GM18873 (cell line): ENCODE data around the gene NOTCH2.
"Not testable (repeated sequence)": the region's sequence is repeated elsewhere in the genome, so short reads cannot be mapped to it uniquely, and the experiment has no call there.

Experiments
- ATAC-seq: cut with Tn5 transposase; IDR thresholded peaks from one replicate; pipeline ENCODE4 v1.9.1; 2021; ENCODE audit warnings: mild to moderate bottlenecking, moderate library complexity, moderate number of reproducible peaks; ENCODE audit not compliant: unreplicated experiment, low FRiP score

Gene NOTCH2

DNA sequence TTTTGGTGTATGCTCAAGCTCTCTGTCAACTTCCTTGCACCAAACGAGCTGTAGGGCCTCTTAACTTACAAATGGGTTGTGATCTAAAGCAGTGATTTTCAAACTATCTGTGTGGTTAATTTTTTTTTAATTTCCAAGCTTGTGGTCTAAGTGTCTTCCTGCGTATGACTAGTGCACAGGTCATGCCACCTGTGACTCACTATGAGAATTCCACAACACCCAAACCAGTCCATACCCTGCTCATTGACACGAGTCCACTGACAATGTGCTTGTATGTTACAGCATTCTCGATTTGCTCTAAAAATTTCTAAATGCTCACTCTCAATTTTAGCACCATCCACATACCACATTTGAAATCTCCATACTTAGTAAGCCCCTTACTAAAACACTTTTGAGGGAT lies 18.5 kb upstream of the NOTCH2 start:
- not testable (repeated sequence) for ATAC-seq

DNA sequence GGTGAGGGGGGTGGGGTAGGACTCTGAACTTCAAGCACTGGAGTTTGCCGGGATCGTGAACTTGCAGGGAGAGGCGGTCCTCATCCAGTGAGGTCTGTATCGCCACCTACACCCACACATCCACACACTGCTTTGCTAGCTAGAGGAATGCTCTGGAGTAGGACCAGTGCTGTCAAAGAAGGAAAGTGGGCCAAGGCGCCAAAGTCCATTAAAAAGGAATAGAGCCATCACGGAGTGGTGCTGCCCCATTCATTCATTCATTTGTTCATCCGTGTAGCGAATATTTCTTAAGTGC lies 405 bp upstream of the NOTCH2 start:
- ATAC-seq = not testable (repeated sequence)

DNA sequence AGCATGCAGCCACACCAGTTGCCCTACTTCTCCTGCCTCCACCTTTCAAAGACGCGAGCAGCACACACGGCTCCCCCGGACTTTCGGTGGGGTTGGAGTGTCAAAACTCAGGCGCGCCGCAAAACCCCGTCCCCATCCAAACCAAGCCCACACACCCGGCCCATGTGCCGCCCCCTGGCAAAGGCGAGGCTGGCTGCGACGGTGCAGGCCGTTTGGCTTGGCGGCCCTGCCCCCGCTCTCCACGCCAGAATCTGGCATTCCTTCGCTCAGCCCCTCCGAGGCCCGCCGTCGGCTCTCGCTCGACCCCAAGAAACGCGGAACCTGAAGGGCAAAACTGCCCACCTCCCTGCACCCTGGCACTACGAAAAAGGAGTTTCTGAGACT lies 787 bp downstream of the NOTCH2 start:
- not testable (repeated sequence) for ATAC-seq

DNA sequence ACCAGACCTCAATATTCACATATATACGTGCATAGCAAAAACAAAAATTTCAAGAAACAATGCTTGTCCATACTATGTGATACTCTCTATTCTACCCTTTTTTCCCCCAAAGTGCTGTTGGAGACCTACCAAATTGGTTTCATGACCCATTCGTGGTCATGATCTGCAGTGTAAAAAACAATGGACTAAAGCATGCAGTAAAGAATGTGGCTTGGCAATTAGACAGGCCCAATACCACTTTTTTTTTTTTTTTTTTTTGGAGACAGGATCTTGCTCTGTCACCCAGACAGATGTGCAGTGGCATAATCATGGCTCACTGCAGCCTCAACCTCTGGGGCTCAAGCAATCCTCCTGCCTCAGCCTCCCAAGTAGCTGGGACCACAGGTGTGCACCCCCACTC lies 21.3 kb downstream of the NOTCH2 start:
- ATAC-seq = not testable (repeated sequence)

DNA sequence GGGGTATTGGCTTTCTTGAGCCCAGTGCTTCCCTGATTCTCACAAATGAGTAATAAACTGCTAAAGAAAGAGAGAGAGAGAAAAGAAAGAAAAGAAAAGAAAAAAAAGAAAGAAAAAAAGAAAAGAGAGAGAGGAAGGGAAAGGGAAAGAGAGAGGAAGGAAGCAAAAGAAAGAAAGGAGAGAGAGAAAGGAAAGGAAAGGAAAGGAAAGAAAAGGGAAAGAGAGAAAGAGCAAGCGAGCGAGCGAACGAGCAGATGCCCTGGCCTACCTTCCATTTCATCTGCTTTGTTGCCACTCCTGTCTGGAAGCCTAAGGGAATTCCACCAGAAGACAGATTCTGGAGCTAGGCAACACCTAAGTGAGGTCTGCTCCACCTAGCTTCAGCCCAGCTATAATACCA lies 27.7 kb downstream of the NOTCH2 start:
- ATAC-seq = not testable (repeated sequence)

DNA sequence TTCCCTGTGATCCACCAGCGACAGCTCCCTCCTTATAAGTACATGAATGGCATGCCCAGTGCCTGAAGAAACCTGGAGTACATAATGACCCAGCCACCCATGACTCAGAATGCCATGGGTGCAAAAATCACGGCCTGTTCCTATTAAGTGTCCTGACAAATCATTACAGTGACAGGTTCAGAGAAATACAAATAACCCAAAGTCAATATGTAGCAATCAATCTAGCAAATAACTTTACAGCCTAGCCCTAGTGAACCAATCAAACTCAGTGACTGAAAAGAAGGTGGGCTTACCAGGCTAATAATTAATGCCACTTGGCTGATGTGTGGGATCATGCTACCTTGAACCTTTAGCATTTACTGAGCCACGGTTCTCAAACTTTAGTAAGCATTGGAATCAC lies 37.2 kb downstream of the NOTCH2 start:
- not testable (repeated sequence) for ATAC-seq

DNA sequence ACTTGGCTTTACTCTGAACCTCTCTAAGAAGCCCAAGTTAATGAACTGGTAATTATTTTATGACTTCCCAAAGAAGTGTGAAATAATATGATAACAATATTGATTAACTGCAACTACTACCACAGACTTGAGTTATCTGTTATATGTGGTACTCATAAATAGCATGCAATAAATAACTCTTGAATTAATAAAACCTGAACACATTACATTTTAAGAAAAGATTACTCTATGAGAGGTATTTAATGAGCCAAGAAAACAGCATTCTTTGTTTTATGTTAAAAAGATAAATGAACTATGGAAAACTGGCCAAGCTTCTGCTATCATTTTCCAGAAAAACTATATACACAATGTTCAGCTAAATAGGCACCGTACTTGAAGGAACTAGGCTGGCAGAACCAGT lies 45.7 kb downstream of the NOTCH2 start:
- not testable (repeated sequence) for ATAC-seq

DNA sequence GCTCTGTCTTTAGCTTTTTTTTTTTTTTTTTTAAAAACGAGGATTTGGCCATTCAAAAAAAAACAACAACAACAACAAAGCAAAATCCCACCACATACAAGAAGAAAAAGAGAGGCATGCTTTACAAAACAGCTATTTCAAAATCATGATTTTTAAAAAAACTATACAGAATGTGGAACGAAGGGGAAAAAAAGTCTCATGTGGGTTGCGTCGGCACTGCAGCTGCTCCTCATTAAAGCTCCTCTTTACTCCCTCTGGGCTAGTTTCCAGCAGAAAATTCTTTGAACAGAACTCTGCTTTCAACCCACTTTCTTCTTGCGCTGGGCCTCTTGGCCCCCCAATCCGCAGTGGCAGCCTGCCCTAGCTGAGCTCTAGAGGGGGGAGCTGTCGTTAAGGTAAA lies 54.5 kb downstream of the NOTCH2 start:
- ATAC-seq = not testable (repeated sequence)

DNA sequence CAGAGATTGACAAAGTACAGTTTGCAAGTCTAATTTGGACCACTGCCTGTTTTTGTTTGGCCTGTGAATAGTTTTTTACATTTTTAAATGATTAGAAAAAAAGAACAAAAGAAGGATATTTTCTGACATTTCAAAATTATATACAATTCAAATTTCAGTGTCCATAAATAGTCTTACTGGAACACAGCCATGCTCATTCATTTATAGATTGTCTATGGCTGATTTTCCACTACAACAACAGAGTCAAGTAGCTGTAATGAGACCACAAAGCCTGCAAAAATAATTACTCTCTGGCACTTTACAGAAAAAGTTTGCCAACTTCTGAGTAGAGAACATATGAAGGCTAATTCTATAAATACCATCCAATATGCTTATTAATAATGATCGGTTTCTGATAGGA lies 61.1 kb downstream of the NOTCH2 start:
- ATAC-seq = not testable (repeated sequence)

DNA sequence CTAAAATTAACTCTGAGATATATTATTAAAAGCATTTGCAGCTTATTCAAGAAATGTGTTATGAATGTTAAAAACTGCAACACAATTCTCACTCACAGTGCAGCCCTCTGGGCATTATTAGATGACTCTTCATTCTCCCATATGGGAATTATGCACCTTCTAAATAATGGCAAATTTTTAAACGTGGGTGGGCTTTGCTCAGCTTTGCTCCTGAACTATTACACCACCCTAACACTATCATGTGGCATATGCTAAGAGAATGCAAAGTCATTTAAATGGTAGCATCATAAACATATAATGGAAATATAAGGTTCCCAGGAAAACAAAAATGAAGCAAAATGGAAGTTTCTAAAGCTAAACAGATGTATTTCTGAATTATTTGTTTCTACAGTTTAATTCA lies 61.6 kb downstream of the NOTCH2 start:
- not testable (repeated sequence) for ATAC-seq

DNA sequence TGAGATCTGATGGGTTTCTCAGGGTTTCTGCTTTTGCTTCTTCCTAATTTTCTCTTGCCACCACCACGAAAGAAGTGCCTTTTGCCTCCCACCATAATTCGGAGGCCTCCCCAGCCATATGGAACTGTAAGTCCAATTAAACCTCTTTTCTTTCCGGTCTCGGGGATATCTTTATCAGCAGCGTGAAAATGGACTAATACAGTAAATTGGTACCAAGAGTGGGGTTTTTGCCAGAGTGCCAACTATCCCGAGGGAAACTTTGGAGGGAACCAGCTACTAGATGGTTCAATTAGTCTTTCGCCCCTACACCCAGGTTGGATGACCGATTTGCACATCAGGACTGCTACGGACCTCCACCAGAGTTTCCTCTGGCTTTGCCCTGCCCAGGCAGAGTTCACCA lies 68.4 kb downstream of the NOTCH2 start:
- not testable (repeated sequence) for ATAC-seq

DNA sequence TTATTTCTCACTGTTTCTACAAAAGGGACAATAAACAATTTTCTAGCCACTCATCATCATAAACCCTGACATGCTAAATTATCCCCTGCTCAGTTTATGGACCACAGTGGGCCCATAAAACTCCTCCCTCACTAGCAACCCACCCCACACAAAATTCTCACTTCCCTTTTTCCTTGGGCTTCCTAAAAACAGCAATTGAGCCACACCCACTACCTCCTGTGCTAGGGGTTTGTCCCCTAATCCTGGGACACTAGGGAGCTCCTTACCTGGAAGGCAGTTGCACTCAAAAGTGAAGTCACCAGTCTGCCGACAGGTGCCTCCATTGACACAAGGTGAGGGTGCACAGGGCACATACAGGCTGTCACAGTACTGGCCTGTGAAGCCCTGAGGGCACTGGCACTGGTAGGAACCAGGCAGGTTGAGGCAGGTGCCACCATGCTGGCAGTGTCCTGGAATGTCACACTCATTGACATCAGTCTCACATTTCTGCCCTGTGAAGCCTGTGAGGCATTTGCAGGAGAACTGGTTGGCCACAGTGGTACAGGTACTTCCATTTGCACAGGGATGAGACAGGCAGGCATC lies 72.6 kb downstream of the NOTCH2 start:
- not testable (repeated sequence) for ATAC-seq

DNA sequence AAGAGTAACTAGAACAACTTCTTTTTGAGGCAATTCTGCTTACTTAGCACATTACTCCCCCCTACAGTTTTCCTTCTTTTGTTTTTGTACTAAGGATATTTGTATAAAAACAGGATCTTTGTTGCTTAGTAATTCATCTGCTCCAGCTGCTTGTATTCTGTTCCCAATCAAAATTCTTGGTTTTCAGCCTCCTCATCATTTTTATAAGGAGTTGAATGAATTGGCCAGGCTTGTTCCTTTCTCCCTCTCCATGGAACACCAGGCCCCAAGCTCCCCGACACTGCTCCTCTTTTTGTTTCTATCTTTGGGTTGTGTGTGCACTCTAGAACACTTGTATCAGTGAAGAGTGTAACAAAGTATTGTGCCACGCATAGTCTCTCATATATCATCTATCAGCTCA lies 73.5 kb downstream of the NOTCH2 start:
- ATAC-seq = not testable (repeated sequence)

DNA sequence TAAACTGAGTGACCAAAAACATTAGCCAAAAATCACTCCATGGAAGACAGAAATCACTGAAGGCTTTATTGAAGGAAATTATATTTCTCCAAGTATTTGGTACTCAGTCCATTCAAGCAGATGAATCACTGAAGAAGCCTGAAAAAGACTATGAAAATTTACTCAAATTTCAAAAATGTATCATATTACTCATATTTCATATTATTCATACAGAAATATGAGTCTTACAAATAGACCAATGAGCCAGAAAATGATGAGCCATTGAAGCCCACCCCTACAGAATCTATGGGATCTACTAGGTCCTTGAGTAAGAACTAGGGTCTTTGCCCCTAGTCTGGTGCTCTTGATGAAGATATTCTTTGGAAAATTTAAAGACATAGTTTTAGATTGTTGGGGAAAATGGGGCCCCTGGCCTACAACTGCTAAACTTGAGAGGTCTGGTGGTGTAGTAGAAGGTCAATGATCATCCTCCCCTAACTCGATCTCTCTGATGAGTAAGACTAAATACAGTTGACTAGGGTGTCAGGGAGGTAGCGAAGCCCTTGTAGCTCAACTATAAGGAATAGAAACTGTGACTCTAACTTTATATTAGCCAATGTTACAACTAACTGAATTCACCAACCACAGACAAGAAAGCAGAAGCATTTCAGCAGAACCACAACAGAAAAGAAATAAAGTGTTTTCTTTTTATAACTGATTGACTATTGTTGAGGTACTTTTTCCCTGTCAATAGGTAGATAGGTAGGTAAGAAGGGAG lies 81.0 kb downstream of the NOTCH2 start:
- ATAC-seq = no peak

DNA sequence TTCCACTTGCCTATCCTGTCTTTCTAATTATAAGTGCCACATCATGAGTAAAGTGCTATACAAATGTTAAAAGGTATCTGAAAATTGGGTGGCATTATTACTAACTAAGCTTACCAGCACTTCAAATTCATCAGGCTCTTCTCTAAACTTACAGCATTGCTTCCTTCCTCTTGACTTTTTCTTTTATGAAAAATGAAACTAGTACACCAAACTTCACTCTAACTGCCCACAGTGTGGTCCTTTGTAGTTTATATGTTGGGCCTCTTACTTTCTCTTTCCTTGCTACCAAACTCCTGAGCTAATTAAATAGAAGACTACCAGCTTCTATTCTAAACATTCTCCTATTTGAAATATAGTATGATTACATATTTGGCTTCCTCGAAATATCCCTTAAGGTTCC lies 81.8 kb downstream of the NOTCH2 start:
- ATAC-seq = no peak

DNA sequence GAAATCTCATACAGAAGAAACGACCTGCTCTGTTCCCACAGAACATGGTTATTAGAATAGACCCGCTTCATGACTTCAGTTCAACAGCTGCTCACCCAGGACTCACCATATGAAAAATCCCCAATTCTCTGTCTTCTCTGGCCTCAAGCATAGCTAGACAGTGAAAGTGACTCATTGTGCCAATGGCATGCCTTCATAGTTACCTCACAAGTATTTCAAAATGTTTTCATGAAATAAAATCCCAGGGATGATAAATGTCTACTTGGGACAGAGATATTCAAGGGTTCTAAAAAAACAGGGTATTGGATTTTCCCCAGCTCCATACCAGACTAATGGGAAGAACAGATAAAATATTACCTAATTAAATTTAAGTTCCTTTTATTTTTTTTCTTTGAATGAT lies 82.3 kb downstream of the NOTCH2 start:
- no peak for ATAC-seq

DNA sequence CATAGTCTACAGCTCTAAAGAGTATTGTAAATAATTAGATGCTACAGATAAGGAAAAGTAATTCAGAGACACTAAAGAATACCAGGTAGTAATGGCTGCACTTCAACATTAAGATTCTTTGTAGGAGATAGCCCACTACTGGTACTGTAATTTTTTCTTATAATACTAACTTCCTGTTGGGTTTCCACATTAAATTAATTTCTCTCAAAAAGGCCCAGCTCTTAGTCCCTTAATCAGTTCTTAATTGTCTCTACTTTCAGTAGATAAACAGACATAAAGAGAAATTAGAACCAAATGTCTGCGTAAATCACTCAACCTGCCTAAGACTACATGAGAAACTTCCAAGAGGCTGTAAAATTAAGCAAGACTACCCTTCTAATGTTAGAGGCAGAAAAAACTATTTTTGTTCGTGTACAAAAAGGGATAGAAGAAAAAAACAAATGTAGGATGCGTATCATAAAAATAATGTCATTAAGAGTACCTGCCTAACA lies 83.4 kb downstream of the NOTCH2 start:
- no peak for ATAC-seq

DNA sequence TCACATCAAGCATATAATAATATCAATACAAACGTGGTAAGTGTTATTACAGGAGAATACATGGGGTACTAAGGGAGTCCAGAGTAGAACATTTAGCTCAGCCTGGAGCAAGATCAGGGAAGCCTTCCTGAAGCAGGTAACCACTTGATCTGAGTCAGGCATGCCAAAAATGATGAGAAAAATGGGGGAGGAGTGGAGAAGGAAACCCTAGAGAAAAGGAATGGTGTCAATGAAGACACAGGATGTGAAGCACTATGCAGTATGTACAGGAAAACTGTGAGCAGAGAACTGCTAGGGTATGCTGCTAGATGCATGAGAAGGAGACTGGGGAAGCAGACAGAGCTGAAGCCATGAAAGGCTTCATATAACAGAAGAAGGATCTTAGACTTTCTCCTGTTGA lies 84.7 kb downstream of the NOTCH2 start:
- ATAC-seq = no peak

DNA sequence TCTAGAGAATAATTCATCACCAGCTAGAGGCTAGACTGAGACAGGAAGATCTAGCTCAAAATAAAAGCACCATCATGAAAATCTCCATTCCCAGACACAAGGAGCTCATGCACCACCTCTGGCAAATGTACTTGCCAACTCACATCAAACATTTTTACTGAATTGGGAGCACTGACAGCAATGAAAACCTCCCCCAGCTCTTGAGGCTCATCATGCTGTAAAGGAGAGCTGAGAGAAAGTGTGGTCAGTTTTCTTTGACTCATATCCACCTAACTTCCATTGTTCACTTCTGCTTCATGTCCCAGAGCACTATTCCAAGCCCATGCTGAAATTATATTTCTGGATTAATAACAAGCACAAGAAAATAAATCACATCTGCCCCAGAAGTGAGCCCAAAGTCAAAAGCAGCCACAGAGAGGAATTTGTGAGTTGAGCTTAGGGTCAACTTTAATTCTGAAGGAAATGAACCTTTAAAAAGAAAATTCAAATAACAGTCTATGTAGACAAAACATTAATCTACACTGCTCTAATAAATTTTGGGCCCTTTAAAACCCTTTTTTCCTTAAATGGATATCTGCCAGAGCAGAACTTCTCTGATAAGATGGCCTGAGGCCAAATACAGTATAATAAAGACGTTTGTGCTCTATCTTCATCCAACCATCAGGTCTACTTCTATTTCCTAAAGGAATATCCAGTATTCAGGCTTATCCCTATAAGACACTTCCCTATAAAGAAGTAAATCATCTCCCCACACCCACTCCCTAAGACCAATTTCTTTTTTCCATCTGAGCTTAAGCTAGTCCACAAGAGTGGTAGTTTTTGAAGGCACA lies 87.3 kb downstream of the NOTCH2 start:
- no peak for ATAC-seq

DNA sequence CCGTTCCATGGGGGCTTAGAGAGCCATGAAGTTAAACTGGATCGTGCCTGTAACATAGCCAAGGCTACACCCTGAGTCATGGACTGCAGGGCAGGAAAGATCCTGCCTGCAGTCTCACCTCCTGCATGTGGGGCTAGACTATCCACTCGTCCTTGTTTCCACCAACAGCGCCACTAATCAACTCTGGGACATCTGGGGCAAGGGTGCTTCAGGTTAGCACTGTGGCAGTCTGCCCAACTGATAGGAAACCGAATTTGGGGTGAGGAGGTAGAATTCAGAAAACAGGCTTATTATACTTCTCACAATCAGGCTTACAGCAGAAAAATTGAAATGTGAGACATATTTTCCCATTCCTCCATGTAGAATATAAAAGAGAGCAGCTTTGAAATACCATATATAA lies 88.0 kb downstream of the NOTCH2 start:
- ATAC-seq = no peak

DNA sequence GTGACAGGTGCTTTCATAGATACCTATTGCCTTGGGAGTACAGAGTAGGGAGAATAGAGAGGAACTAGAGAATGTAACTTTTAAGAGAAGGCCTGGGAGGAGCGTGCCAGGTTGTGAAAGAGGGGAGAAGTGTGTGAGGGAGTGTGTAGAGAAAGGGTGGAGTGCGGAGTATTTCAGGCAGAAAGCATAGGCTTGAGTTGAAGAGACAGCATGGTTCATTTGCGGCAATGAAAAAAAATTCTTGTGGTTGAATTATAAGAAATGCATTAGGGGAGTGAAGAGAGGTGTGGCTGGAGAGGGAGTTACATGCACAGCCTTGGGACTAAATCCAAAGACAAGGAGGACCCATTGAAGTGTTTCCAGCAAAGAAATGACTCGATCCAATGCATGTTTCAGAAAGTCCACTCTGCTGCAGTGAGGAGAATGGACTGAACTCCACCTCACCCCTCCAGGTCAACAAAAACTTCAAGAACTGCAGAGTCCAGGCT lies 91.4 kb downstream of the NOTCH2 start:
- no peak for ATAC-seq
